OCI-LY7 (cell line): ENCODE data around the gene PCDH9.

Experiments
- EZH2phosphoT487 ChIP-seq: fragments of 200-600 bp; sonication (generic); IDR thresholded peaks from 2 replicates; pipeline ENCODE4 v1.6.1; 2018; ENCODE audit warnings: low read depth, borderline replicate concordance, mild to moderate bottlenecking, mixed run types, antibody characterized with exemption, low read length, moderate library complexity, mixed read lengths
- TF ChIP-seq, protein P1 (sequence below): fragments of 200-600 bp; sonication (generic); conservative IDR thresholded peaks from 2 replicates; pipeline ENCODE4 v1.5.1; 2014; ENCODE audit warnings: mild to moderate bottlenecking, antibody characterized with exemption, low read length, moderate library complexity, mixed read lengths

DNA sequence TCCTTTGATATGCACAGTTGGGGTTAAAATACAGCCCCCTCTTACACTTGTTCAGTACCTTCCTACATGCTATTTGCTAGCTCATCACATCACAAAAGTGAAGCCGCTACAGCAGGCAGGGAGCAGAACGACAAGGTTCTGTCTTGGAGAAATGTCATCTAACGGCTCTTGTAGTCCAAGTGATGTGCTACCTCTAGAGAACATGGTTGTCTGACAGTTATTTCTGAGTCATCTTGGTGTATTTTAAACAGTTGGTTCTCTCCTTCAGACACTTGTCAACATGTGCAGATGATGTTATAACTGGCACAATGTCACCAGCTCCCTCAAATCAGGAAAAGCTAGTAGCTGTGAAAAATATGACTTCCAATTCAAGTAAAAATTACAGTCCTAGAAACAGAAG lies 865.0 kb downstream of the PCDH9 start:
- TF ChIP-seq, protein P1, sequence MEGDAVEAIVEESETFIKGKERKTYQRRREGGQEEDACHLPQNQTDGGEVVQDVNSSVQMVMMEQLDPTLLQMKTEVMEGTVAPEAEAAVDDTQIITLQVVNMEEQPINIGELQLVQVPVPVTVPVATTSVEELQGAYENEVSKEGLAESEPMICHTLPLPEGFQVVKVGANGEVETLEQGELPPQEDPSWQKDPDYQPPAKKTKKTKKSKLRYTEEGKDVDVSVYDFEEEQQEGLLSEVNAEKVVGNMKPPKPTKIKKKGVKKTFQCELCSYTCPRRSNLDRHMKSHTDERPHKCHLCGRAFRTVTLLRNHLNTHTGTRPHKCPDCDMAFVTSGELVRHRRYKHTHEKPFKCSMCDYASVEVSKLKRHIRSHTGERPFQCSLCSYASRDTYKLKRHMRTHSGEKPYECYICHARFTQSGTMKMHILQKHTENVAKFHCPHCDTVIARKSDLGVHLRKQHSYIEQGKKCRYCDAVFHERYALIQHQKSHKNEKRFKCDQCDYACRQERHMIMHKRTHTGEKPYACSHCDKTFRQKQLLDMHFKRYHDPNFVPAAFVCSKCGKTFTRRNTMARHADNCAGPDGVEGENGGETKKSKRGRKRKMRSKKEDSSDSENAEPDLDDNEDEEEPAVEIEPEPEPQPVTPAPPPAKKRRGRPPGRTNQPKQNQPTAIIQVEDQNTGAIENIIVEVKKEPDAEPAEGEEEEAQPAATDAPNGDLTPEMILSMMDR: no peak
- TF ChIP-seq EZH2phosphoT487: no peak
